Fibroblast of lung (primary cell): Measurements from ENCODE around the gene FZD4. TPM values are rescaled to one million over a fixed set of nuclear protein-coding genes. Genes with fewer than 3 reads are reported as not detected.

ENCODE experiments used
- DNase-seq, 2 donors: peaks; one replicate each; pipeline versions ENCODE4 v3.0.0 to v3.0.0-alpha.2; 2010; ENCODE audit warnings: low read depth in 2 of 2
- H2AFZ ChIP-seq: 2 replicates; pipeline ENCODE4 v1.5.1; 2012; ENCODE audit warnings: low read length, control low read depth, inconsistent platforms
- H3K27ac ChIP-seq: 2 replicates; pipeline ENCODE4 v1.5.1; 2011; ENCODE audit warnings: low read length, control low read depth; ENCODE audit not compliant: insufficient read depth
- H3K27me3 ChIP-seq: 2 replicates; pipeline ENCODE4 v1.5.1; 2011; ENCODE audit warnings: mild to moderate bottlenecking, low read length; ENCODE audit not compliant: control insufficient read depth, insufficient read depth
- H3K36me3 ChIP-seq: 2 replicates; pipeline ENCODE4 v1.5.1; 2011; ENCODE audit warnings: low read length; ENCODE audit not compliant: control insufficient read depth, insufficient read depth
- H3K4me1 ChIP-seq: 2 replicates; pipeline ENCODE4 v1.5.1; 2011; ENCODE audit warnings: low read length; ENCODE audit not compliant: control insufficient read depth, insufficient read depth; ENCODE audit errors: extremely low read depth
- H3K4me2 ChIP-seq: 2 replicates; pipeline ENCODE4 v1.5.1; 2011; ENCODE audit warnings: low read length, control low read depth; ENCODE audit not compliant: insufficient read depth; ENCODE audit errors: extremely low read depth
- H3K4me3 ChIP-seq, 4 experiments: fragments of 200-600 bp in 1 of 4; sonication (generic) in 1 of 4; replicated peaks in 1 of 4; 2 replicates each; pipeline ENCODE4 v1.5.1; 2011 to 2016; ENCODE audit warnings: low read length in 4 of 4, low read depth in 3 of 4, mild to moderate bottlenecking in 3 of 4, control low read depth in 2 of 4, inconsistent platforms in 1 of 4, mixed read lengths in 1 of 4; ENCODE audit not compliant: insufficient read depth in 1 of 4; ENCODE audit errors: control extremely low read depth in 1 of 4
- H3K79me2 ChIP-seq: 2 replicates; pipeline ENCODE4 v1.5.1; 2012; ENCODE audit warnings: mild to moderate bottlenecking, low read length, inconsistent platforms; ENCODE audit not compliant: control insufficient read depth, insufficient read depth
- H3K9ac ChIP-seq: 2 replicates; pipeline ENCODE4 v1.5.1; 2011; ENCODE audit warnings: mild to moderate bottlenecking, low read length, control low read depth; ENCODE audit not compliant: insufficient read depth
- H3K9me3 ChIP-seq: 2 replicates; pipeline ENCODE4 v1.5.1; 2012; ENCODE audit warnings: low read depth, low read length; ENCODE audit not compliant: control insufficient read depth, insufficient read depth
- H4K20me1 ChIP-seq: 2 replicates; pipeline ENCODE4 v1.5.1; 2011; ENCODE audit warnings: low read length; ENCODE audit not compliant: control insufficient read depth, insufficient read depth; ENCODE audit errors: extremely low read depth
- EZH2 ChIP-seq: IDR thresholded peaks from 2 replicates; pipeline ENCODE4 v1.5.1; 2012; ENCODE audit warnings: low read length, control low read depth, mild to moderate bottlenecking; ENCODE audit errors: missing control alignments
- polyA plus RNA-seq, 2 donors: library from polyadenylated mRNA; depleted of rRNA in 1 of 2; stranded (reverse) in 1 of 2; unstranded in 1 of 2; fragments of >200 nt; gene quantifications; 2 replicates each; pipeline ENCODE4 v1.2.1, GENCODE V29; 2011 to 2012; ENCODE audit warnings: missing spikeins in 1 of 2
- total RNA-seq: library from RNA; depleted of rRNA; stranded (reverse); fragments of >200 nt; gene quantifications from 2 replicates; pipeline ENCODE4 v1.2.1, GENCODE V29; 2014
- TF ChIP-seq, protein P1 (sequence below), 2 donors: IDR thresholded peaks in 1 of 2; conservative IDR thresholded peaks in 1 of 2; 1 replicate in 1 of 2; 2 replicates in 1 of 2; pipeline ENCODE4 v1.5.1; 2011 to 2012; ENCODE audit warnings: low read length in 2 of 2, control low read depth in 1 of 2, inconsistent platforms in 1 of 2, low read depth in 1 of 2, mild to moderate bottlenecking in 1 of 2

Gene FZD4
- total and polyA plus RNA-seq, 2 donors (not counting 1 experiment from before 2014, with no cell fraction given), result 15.7 to 17.8 TPM

DNA sequence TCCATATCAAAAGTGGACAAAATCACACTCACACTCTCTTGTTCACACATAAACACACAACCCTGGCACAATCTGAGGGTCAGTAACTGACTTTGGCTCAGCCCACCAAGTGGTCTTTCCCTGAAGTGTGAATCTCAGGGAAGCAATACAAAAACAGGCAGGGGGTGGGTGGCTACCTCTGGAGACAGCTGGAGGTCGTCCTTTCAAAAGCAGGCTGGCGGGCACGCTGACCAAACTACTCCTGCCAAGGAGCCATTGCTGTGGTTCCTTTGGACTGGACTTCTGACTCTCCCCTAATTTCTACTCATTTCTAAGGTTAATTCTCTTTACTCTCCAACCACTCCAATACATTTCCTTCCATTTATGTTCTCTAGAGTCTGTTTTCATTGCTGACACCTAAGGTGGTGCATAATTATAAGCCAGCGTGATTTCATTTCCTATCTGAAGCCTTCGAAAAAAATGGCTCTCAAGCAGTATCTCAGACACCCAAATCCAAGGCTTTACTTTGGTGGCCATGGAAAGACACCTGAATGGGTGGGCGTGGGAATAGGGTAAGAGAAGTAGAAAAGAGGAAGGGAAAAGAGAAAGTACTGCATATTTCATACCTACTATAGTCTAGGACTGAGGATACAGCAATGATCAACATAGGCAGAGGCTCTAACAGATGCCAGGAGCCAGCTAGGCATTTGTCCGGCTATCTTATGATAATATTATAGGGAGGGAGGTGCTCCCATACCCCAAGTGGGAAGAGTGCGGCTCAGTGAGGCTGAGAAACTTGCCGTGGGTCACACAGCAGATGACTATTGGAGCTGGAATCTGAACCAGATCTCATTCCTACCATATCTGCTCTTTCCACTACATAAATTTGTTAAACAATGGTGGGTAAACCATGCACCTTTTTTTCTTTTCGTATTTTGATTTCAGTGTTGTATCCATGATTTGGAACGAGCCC, 22.0 kb downstream of the FZD4 start:
- H3K4me1 ChIP-seq, result peaks cover 20% of the 10 kb centered on the region
- DNase-seq, result peak in 1 of 2 donors; percentile 44
- no peaks in the 10 kb centered on the region for H4K20me1 ChIP-seq
- no peak overlapping the region for H2AFZ ChIP-seq
- H3K27ac ChIP-seq, result no peak overlapping the region
- H3K4me2 ChIP-seq, result no peak overlapping the region
- no peaks in the 10 kb centered on the region for H3K27me3 ChIP-seq
- no peaks in the 10 kb centered on the region for H3K36me3 ChIP-seq
- H3K4me3 ChIP-seq, result no peak overlapping the region
- H3K79me2 ChIP-seq, result no peaks in the 10 kb centered on the region
- no peak overlapping the region for H3K9ac ChIP-seq
- H3K9me3 ChIP-seq, result no peaks in the 10 kb centered on the region
- no peak for TF ChIP-seq EZH2
- TF ChIP-seq, protein P1, sequence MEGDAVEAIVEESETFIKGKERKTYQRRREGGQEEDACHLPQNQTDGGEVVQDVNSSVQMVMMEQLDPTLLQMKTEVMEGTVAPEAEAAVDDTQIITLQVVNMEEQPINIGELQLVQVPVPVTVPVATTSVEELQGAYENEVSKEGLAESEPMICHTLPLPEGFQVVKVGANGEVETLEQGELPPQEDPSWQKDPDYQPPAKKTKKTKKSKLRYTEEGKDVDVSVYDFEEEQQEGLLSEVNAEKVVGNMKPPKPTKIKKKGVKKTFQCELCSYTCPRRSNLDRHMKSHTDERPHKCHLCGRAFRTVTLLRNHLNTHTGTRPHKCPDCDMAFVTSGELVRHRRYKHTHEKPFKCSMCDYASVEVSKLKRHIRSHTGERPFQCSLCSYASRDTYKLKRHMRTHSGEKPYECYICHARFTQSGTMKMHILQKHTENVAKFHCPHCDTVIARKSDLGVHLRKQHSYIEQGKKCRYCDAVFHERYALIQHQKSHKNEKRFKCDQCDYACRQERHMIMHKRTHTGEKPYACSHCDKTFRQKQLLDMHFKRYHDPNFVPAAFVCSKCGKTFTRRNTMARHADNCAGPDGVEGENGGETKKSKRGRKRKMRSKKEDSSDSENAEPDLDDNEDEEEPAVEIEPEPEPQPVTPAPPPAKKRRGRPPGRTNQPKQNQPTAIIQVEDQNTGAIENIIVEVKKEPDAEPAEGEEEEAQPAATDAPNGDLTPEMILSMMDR (conservative IDR thresholded peaks at IDR 0.05 in 1 of 2, IDR thresholded peaks at IDR 0.05 in 1 of 2; ENCODE audit: low read depth in 1 of 2, low read length in 2 of 2), result no peak

DNA sequence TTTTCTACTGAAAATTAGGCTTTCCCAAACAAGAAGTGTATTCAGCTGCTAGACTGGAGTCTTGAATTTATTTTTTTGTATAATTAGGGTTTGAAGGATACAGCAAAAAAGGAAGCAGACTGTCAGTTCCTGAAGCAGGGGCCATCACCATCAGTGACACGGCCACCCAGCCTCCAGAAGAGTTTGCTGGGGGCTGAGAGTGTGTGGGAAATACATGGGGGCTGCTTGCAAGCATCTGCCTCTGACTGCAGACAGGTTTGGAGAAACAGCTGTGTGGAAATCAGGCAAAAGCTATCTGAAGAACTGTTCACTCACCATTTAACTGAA, 23.0 kb downstream of the FZD4 start:
- Histone ChIP-seq H3K9ac (no peak overlapping the region), H4K20me1 (no peaks in the 10 kb centered on the region), H3K36me3 (no peaks in the 10 kb centered on the region), H3K27ac (no peak overlapping the region), H3K27me3 (no peaks in the 10 kb centered on the region), H3K9me3 (no peaks in the 10 kb centered on the region), H2AFZ (no peak overlapping the region), H3K79me2 (no peaks in the 10 kb centered on the region), H3K4me1 (peaks cover 20% of the 10 kb centered on the region), H3K4me3 (peak overlapping the region in 1 of 4 experiments; percentile 15), H3K4me2 (peak overlapping the region; percentile 73)
- TF ChIP-seq, protein P1 (conservative IDR thresholded peaks at IDR 0.05 in 1 of 2, IDR thresholded peaks at IDR 0.05 in 1 of 2; ENCODE audit: low read depth in 1 of 2, low read length in 2 of 2), result no peak
- TF ChIP-seq EZH2, result no peak
- DNase-seq, result no peak

DNA sequence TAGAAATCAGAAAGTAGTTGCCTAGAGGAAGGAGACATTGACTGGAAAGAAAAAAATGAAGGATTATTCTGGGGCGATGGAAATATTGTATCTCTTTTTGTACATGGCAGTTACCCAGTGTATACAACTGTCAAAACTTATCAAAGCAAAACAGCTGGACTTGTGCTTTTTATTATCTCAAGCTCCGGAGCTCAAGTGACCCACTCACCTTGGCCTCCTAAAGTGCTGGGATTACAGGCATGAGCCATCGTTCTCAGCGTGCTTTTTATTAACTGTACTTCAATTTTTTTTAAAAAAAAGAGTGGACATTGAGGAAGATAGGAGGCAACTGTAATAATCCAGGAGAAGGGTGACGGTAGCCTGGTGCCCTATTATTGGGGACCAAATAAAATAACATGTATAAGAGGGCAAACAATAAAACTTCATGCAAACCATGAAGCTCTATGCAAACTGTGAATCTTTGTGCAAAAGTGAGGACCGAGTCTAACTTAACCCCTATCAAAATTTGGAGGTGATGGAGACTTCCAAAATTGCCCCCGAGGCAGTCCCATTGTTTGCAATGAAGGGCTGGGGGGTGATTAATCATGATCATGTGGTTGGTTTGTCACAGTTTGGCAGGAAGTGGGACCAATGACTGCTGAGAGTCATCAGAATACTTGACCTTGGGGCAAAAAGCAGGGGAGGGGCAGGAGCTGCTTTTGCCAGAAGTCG, 23.5 kb downstream of the FZD4 start:
- peak overlapping the region; percentile 13 for H3K27ac ChIP-seq

More for the DNA sequence above, 23.5 kb downstream of the FZD4 start:
- DNase-seq, result peak; percentile 57 to 76
- peak overlapping the region in 1 of 4 experiments; percentile 15 for H3K4me3 ChIP-seq
- no peak overlapping the region for H2AFZ ChIP-seq
- H3K27me3 ChIP-seq, result no peaks in the 10 kb centered on the region
- no peaks in the 10 kb centered on the region for H3K36me3 ChIP-seq
- H3K79me2 ChIP-seq, result no peaks in the 10 kb centered on the region
- TF ChIP-seq, protein P1 (conservative IDR thresholded peaks at IDR 0.05 in 1 of 2, IDR thresholded peaks at IDR 0.05 in 1 of 2; ENCODE audit: low read depth in 1 of 2, low read length in 2 of 2), result no peak
- TF ChIP-seq EZH2, result no peak
- no peaks in the 10 kb centered on the region for H4K20me1 ChIP-seq
- H3K9ac ChIP-seq, result no peak overlapping the region
- H3K4me2 ChIP-seq, result peak overlapping the region; percentile 73
- peaks cover 20% of the 10 kb centered on the region for H3K4me1 ChIP-seq
- no peaks in the 10 kb centered on the region for H3K9me3 ChIP-seq
